ENCODE results near the gene FHOD1. TPM values are rescaled to one million over a fixed set of nuclear protein-coding genes. Genes with fewer than 3 reads are reported as not detected.

Gene FHOD1
- polyA plus RNA-seq, 2 of the 4 experiments (the other 2 are of a cell fraction): 16.1 to 33.6 TPM

GRCh38 chr16:67245186-67245585 is 2.1 kb downstream of the FHOD1 start (continued):
- TF ChIP-seq CTCF (IDR thresholded peaks at IDR 0.05): no peak

DNA sequence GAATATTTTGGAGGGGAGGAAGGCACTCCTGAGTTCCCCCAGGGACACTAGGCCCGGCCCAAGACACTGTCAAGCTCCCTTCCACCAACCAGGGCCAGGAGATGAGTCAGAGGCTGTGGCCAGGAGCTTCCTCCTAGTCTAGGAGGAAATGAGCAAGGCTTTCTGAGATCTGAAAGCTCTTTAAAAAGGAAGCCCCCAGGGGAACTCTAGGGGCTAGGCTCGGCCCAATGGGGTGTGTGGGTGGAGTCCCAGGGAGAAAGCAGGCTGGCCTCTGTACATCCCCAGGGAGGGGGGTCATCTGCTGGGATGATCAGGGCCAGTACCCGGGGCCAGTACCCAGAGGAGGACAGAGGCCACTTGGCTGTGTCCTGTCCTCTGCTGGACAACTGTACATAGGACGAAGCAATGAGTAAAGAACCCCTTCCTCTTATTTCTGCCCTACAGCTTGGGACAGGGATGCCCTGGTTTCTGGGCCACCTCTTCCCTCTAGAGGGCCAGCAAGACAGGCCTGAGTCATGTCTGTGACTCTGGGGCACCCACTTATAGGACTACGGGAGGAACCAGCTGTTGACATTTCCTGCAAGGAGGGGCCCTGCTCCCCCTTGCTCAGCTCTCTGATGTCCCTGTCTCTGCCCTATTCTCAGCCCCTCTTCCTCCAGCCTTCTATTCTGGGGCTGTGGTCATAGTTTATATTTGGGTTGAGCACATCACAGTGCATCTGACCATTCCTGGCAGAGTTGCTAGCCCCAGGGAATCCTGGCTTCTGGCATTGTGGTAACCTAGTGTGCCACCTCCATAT is 2.7 kb downstream of the FHOD1 start:
- POLR2A ChIA-PET: interaction anchor here (1.0 to 2.0 kb wide), 3 partner anchors 17 to 71 kb away, joined by 3 to 12 read pairs (median 3); partner anchors contain the start of gene TMEM208
- ATAC-seq (peak; percentile 23 to 41), FAIRE-seq (no peak), DNase-seq (ENCODE audit: low read depth in 1 of 2, low spot score in 1 of 2) (peak; percentile 80 to 82)
- Histone ChIP-seq H3K4me1 (peaks cover 72% of the 10 kb centered on the region), H3K4me2 (peak overlapping the region; percentile 97), H3K27ac (peak overlapping the region; percentile 91 to 98), H3K9me3 (no peaks in the 10 kb centered on the region), H3K4me3 (peak overlapping the region; percentile 74; the same call in 1 of the 3 replicates)
- CTCF ChIA-PET: interaction anchor here (0.6 to 9.7 kb wide), 15 partner anchors 11 to 266 kb away, joined by 3 to 138 read pairs (median 4); partner anchors contain the start of gene TMEM208
- WGBS (ENCODE audit: missing lambda C conversion rate): 7% methylated on average over 5 of the region's 5 CpGs
- no peak for TF ChIP-seq GATA3 (IDR thresholded peaks at IDR 0.05; ENCODE audit: borderline replicate concordance)
- TF ChIP-seq MAFK (IDR thresholded peaks at IDR 0.05; ENCODE audit: partially characterized antibody): no peak
- no peak for TF ChIP-seq FOSL2 (IDR thresholded peaks at IDR 0.05)
- peak; percentile 64; the same call in 1 of the 2 replicates for TF ChIP-seq FOSL2 (CRISPR knock-in tag; IDR thresholded peaks at IDR 0.05)
- no peak for TF ChIP-seq EP300 (IDR thresholded peaks at IDR 0.05)
- no peak for TF ChIP-seq KDM5A (IDR thresholded peaks at IDR 0.05)
- TF ChIP-seq, protein P1, sequence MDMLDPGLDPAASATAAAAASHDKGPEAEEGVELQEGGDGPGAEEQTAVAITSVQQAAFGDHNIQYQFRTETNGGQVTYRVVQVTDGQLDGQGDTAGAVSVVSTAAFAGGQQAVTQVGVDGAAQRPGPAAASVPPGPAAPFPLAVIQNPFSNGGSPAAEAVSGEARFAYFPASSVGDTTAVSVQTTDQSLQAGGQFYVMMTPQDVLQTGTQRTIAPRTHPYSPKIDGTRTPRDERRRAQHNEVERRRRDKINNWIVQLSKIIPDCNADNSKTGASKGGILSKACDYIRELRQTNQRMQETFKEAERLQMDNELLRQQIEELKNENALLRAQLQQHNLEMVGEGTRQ (IDR thresholded peaks at IDR 0.05): no peak

GRCh38 chr16:67243481-67243880 is 3.8 kb downstream of the FHOD1 start:
- peaks cover 66% of the 10 kb centered on the region for H3K4me1 ChIP-seq
- H3K4me3 ChIP-seq: no peak overlapping the region
- ATAC-seq (no peak), DNase-seq (ENCODE audit: low read depth in 1 of 2, low spot score in 1 of 2) (no peak), FAIRE-seq (no peak)
- WGBS (ENCODE audit: missing lambda C conversion rate): 91% methylated on average over 4 of the region's 4 CpGs
- TF ChIP-seq RCOR1 (IDR thresholded peaks at IDR 0.05; ENCODE audit: low read depth, low read length) (no peak), CTCF (IDR thresholded peaks at IDR 0.05) (no peak), HOXB13 (CRISPR knock-in tag; IDR thresholded peaks at IDR 0.05; ENCODE audit: low read depth) (no peak), RFX5 (IDR thresholded peaks at IDR 0.05) (no peak), POLR2AphosphoS2 (conservative IDR thresholded peaks at IDR 0.05; ENCODE audit: low read length) (no peak), BHLHE40 (IDR thresholded peaks at IDR 0.05; ENCODE audit: low read depth, low read length) (no peak), GATA3 (IDR thresholded peaks at IDR 0.05; ENCODE audit: borderline replicate concordance) (no peak), E2F6 (IDR thresholded peaks at IDR 0.05; ENCODE audit: borderline replicate concordance, low read depth) (no peak), PHF8 (IDR thresholded peaks at IDR 0.05; ENCODE audit: borderline replicate concordance, low read depth) (no peak), CBX2 (IDR thresholded peaks at IDR 0.05; ENCODE audit: borderline replicate concordance, low read depth) (no peak), ZC3H11A (IDR thresholded peaks at IDR 0.05) (no peak)
- H3K9me3 ChIP-seq: no peaks in the 10 kb centered on the region
- ChIA-PET POLR2A (interaction anchor here (1.0 to 2.0 kb wide), 2 partner anchors 16 to 70 kb away, joined by 3 to 12 read pairs; partner anchors contain the start of gene TMEM208), CTCF (interaction anchor here (0.5 to 9.7 kb wide), 8 partner anchors 10 to 265 kb away, joined by 3 to 138 read pairs (median 4); partner anchors contain the start of gene TMEM208)
- H3K27ac ChIP-seq: peak overlapping the region; percentile 91 to 98
- peak overlapping the region; percentile 97 for H3K4me2 ChIP-seq
